NCI-H1930 (cell line): ENCODE data around the gene ZNF296.
"Not testable (repeated sequence)": the region's sequence is repeated elsewhere in the genome, so short reads cannot be mapped to it uniquely, and the experiment has no call there.

Source experiments
- DNase-seq, 2 experiments: peaks; one replicate each; lab custom pipeline; 2025; lab: John Stamatoyannopoulos, UW

ZNF296 gene

DNA sequence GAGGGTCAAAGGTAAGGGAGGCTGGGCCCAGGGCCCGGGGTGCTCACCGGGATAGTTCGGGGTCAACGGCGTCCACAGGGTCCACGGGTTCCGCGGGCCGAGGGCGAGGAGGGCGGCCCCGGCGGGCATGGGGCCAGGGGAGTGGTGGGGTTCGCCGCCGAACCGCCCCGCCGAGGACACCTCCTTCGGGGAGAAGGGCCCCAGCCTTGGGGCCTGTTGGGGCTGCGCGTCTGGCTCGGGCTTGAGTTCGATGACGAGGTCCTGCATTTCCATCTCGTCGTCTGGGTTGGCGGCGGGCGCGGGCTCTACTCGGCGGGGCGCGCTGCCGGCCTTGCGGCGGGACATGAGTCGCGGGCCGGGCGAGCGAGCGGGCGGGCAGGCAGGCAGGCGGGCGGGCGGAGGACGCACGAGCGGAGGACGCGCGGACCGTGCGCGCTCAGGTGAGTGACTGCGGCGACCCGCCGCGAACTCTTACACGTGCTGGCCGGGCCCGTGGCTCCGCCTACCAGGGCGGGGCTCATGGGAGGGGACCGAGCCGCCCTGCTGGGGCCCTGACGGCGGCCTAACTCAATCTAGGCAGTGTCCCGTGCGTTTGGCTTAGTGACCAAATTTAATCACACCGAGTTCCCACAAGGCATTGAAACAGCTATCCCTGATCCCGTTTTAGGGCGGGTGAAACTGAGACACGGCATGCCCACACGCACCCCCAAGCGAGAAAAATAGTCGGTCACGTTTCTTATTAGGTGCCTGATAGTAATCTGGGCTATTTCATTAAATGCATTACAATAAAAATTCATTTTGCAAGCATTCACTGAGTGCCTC is at the start of gene ZNF296:
ZNF296 (minus strand) TSS at position 450 of the 822 bp plus-strand sequence; CDS start at position 345, 105 bp downstream.
- DNase-seq = peak; percentile 70 to 83

DNA sequence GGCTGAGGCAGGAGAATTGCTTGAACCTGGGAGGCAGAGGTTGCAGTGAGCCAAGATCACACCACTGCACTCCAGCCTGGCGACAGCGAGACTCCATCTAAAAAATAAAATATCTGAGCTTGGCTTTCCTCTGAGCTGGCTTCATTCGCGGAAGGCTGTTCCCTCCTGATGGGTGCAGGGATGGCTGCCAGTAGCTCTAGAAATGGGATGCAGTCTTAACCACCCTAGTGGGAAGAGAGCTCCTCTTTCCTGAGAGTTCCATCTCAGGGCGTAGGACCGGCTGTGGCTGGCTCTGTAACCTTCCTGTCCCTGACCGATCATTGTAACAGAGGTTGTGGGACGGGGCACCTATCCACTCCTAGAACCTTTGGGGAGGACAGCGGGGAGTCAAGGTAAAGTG is 49.1 kb upstream of the ZNF296 start:
- no peak for DNase-seq

DNA sequence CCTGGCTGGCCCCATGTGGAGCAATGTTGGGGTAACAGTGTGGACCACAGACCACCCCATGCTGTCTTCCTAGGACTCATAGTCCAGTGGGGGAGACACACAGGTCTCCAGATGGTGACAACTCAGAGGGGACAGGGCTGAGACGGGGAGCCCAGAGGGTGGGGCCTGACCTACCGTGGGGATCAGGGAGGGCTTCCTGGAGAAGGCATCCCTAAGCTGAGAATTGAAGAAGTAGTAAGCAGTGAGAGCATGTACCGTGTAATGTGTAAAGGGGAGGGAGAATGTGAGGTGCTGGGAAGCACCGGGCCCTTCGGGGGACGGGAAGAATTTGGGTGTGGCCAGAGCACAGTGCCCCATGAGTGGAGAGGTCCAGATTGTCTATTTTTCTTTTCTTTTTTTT is 47.7 kb upstream of the ZNF296 start:
- DNase-seq = no peak

DNA sequence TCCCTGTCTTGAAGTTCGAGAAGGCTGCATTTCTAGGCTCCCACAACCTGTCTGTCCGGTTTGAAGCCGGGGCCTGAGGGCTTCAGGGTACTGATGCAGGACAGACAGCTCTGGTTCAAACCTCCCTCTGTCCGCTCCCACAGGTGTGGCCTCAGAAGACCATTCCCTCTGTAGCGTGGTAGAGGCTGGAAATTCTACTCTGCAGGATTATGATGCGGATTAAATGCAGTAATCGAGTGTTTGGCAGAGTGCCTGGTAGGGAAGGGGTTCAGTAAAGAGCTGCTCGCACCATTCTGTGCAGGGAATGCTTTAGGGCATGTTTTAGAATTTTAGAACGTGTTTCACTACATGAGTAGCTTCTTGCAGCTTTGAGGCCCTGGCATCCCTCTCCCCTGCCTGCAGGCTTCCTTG is 47.2 kb upstream of the ZNF296 start:
- no peak for DNase-seq

DNA sequence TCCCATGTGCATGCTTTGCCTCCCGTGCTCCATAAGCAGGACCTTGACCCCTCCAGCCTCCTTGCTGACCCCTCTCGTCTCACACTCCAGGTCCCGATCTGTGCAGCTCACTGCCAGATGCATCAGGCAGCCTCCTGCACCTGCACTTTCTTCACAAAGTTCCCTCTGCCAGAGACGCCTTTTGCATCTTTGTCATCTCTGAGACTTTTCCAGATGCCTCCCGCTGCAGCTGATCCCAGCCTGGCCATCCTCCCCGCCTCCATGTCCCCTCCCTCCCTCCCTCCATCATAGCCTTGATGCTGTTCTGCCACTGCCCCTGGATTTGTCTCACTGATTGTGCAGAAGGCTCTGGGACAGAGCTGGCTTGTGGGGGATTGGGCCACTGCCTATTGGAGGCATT is 46.6 kb upstream of the ZNF296 start:
- no peak for DNase-seq

DNA sequence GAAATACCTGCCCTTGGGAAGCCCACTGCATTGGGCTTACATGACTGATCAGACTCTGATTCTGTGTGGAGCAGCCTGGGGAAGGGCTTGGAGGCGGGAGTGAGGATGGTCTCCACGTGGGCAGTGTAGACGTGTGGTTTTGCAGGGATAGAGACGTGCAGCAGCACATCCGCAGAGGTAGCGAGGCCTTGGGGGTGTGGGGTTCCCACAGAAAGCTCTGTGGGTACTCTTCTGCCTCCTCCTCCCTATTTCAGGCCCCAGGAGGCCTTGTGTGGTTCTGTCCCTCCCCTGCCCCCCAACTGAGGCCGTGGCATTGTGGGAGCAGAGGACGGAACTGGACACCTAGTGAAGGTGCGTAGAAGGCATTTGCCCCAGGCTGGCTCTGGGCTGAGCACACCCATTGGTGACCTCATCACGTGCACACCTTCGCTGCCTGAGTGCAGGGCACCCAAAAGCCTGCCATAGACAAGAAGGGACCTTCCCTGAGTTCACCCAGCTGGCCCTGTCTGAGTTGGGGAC is 45.6 kb upstream of the ZNF296 start:
- DNase-seq = no peak

DNA sequence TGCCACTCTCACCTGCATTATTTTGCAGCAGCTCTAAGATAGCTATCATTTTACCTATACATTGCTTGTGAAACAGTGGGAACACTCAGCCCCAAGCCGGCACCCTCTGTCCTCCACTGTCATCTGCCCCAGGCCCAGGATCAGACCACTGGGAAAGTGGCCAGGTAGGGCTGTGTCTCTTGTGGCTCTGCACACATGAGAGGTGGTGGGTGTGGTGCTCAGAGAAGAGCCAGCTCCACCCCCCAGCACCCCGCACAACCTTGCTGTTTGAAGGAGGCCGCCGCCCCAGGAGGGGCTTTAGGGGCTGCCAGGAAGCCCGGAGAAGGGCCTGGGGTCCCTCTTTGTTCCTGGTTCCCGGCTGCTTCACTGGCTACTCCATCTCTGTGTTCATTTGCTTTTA is 43.3 kb upstream of the ZNF296 start:
- no peak for DNase-seq

DNA sequence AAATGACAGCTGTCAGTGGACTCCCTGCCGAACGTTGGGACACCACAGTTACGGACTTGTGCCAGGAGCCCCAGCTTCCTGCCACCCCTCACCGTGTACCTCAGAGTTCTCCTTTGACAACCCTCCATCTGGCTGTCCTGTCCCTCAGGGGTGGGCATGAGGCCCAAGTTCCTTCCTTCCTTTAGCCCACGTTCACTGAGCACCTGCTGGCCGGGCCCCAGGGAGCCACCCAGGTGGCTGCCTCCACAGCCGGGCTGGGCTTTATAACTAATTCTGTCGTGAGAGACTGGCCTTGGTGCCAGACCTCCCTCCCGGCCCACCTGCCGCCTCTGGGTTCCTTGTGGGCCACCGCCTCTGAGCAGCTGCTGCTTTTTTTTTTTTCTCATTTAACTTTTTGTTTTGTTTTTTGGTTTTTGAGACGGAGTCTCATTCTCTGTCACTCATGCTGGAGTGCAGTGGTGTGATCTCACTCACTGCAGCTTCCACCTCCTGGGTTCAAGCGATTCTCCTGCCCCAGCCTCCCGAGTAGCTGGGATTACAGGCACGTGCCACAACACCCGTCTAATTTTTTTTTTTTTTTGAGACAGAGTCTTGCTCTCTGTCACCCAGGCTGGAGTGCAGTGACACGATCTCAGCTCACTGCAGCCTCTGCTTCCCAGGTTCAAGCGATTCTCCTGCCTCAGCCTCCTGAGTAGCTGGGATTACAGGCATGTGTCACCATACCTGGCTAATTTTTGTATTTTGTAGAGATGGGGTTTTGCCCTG is 42.5 kb upstream of the ZNF296 start:
- DNase-seq = not testable (repeated sequence)

DNA sequence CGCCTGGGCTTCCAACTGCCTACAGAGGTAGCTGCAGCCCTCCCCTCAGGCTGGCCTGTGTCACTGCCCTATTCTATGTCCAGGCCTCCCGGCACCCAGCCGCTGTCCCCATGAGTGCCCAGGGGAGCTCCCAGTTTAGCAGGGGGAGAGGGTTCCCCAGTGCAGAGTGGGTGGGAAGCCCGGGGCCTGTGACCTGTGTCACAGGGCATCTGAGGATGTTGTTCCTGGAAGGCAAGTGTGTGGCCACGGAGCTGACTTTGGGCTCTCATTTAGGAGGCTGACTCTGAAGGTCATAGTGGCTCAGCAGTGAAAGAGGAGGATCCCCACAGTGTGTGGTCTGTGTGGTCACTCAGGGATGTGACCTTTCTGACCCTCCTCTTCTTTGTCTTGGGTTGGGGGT is 41.8 kb upstream of the ZNF296 start:
- DNase-seq = no peak

DNA sequence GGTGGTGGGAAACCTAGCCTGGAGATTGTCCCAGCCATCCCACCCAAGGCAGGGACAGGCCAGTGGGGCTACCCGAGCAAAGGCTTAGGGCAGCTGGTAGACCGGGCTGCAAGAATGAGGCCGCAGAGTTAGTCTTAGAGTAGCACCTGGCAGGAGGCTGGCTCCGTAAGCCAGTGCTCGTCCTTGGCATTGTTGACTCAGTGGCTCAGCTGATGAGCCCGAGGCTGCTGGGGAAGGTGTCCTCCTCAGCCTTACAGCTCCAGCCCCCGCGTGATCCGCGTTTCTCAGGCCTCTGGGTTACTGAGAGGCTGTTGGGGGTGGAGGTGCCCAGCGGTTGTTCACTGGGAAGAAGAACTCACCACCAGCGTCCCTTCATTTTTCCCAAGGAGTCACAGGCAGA is 41.4 kb upstream of the ZNF296 start:
- no peak for DNase-seq

DNA sequence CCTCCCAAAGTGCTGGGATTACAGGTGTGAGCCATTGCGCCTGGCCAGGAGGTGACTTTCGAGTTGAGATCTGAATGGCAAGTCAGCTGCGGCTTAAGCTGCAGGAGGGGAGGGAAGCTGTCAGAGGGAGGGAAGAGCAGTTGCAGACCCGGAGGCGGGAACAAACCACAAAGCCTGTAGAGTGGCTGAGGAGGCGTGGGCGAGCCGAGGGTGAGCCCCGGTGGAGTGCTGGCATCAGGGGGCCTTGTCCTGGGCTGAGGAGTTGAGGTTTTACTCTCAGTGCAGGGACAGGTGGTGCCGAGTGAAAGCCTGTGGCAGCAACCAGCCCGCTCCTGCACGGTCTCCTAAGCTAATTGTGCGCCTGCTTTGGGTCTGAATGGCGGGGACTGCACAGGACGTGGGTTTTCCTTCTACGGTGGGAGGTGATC is 40.9 kb upstream of the ZNF296 start:
- DNase-seq = no peak

DNA sequence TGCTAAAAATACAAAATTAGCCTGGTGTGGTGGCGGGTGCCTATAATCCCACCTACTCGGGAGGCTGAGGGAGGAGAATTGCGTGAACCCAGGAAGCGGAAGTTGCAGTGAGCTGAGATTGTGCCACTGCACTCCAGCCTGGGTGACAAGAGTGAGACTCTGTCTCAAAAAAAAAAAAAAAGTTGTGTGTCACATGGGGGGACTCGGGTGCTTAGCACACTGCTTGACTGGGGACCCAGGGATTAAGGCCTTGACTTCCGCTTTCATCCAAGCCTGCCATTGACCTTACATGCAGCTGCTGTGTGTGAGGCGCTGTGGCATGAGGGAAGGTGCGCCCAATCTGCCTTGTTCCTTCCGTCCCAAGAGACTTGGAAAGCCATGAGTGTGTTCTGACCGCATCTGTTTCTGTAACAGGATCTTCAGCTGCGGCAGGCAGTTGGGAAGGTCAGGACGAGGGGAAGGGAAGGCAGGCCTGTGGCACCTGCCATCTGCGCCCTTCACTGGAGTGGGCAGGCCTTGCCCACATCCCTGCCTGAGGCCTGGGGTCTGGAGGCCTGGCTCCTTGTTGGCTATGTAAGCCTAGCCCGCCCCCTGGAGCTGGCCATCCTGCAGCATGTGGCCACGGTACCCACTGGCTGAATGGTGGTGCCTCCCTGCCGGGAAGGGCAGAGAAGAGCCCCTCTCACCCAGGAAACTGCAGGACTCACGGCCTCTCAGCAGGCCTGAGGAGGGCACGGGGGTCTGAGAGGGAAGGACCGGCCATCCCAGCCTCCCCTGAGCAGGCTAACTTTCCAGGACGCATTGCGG is 39.7 kb upstream of the ZNF296 start:
- DNase-seq = no peak

DNA sequence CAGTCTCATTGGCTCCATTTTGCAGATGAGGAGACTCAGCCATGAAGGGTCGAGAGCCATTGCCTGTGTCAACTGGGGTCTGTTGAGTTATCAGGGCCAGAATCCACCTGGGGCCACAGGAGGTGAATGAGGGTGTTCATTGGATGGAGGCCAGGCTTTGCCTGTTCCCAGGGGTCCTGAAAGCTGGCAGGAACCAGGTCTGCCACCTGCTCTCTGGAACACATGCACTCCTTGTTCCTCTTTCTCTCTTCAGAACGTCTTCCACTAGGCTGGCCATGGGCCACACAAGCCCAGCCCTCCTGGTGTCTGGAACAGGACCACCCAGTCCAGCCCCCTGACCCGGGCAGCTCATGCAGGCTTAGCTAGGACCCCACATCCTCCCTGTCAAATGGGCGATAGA is 37.8 kb upstream of the ZNF296 start:
- no peak for DNase-seq

DNA sequence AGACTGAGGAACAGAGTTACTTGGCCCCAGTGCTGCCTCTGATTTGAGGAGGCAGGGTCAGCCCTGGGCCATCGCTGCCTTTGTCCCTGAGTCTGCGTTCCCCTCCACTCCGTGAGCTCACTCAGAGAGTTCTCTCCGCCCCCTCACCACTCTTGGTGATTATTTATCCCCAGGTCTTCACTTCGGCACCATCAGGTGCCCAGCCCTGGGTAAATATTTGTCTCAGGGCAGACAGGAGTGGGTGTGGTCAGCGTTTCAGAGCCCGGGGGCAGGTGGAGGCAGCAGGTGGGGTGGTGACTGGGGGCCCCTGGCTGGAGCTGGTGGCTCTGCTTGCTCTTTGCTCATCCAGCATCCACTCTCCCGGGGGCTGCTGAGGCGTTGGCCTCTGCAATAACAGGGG is 37.4 kb upstream of the ZNF296 start:
- peak in 1 of 2 experiments; percentile 32 for DNase-seq

DNA sequence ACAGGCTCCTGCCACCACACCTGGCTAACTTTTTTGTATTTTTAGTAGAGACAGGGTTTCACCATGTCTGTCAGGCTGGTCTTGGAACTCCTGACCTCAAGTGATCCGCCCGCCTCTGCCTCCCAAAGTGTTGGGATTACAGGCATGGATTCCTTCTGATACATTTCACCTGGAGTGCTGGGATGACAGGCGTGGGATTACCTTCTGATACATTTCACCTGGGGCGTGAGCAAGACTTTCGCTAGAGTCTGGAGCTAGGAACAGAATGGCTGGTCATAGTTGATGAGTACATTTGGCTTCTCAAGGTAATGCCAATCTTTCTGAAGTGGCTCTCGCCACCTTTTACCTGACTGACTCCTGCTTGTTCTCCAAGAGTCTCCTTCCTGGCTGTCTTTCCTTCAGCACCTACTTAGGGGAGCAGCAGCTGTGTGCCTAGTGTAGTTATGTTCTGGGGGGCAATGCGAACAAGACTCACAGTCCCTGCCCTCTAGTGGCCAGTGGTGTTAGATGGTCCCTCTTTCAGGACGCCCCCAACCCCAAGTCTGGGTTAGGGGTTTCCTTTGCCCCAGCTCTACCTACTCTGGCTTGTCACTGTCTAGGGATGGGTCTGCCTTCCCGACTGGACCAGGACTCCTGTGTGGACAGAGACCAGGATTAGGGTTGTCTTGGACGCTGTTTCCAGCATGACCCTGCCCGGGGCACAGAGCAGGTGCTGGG is 36.0 kb upstream of the ZNF296 start:
- no peak for DNase-seq

DNA sequence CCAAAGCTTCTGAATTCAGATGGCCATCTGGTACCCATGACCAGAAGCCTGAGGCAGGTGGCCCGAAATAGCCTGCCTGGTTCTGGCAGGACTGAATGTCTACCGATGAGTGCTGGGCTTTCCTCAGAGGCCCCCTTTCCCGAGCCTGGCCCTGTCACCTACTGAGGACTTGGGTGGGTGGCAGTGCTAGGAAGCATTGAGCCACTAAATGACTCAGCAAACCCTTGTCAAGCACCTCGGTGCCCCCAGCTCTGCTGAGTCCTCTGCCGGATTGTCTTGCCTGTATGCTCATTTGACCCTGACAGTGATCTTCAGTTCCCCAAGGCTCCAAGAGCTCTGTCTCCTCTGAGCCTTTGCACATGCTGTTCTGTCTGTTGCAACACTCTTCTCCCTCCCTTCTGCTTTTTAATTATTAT is 34.6 kb upstream of the ZNF296 start:
- no peak for DNase-seq

DNA sequence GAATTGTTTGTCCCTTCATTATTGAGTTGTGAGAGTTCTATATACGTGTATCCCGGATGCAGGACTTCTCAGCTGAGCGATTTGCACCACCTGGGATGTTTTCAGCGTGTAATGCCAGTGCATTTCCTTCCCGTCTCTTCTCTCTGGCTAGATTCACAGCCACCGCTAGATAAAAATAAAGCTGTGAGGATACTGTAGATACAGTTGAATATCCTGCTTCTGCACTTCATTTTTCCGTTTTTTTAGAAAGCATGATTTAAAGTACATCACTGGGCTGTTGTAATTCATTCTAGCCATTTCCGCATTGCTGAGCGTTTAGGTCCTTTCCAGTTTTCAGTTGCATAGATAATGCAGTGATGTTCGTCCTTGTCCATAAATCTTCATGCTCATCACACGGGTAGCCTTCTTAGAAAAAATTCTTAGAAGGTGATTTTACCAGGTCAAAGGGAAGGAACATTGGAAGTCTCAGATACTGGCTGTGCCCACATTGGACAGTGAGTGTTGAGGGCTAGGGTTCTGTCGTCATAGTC is 31.4 kb upstream of the ZNF296 start:
- DNase-seq = no peak

DNA sequence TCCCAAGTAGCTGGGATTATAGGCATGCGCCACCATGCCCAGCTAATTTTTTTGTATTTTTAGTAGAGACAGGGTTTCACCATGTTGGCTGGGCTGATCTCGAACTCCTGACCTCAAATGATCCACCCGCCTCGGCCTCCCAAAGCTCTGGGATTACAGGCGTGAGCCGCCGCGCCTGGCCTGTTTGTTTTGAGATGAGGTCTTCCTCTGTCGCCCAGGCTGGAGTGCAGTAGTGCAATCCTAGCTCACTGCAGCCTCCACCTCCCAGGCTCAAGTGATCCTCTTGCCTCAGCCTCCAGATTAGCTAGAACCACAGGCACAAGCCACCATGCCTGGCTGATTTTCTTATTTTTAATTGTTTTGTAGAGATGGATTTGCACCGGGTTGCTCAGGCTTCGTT is 30.1 kb upstream of the ZNF296 start:
- not testable (repeated sequence) for DNase-seq

DNA sequence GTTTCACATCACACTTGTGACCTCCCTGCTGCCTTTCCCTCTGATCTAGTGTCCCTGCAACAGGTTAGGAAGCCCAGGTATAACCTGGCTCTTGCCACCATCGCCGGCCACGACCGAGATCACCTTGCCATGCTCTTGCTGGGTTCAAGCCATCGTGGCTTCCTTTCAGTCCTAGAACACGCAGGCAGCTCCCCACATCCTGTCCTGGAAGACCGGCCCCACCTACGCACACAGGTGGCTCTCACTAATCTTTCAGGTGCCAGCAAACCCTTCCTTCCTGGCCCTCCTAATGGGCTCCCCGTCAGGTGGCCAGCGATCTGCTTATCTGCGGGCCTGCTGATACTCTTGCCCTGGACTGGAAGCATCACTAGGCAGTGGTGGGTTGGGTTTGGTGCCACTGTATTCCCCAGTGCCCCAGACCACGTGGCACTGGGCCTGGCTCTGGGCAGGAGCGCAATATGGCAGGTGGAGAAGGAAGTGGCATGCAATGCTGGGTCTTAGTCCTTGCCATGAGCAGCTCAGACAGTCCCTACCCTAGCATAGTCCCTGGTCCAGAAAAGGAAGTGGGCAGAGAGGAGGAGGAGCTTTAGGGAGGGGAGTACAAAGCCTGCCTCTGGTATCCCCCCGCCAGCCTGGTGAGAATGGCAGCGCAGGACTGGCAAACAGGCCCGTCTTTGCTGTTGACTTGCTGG is 28.5 kb upstream of the ZNF296 start:
- DNase-seq = no peak

DNA sequence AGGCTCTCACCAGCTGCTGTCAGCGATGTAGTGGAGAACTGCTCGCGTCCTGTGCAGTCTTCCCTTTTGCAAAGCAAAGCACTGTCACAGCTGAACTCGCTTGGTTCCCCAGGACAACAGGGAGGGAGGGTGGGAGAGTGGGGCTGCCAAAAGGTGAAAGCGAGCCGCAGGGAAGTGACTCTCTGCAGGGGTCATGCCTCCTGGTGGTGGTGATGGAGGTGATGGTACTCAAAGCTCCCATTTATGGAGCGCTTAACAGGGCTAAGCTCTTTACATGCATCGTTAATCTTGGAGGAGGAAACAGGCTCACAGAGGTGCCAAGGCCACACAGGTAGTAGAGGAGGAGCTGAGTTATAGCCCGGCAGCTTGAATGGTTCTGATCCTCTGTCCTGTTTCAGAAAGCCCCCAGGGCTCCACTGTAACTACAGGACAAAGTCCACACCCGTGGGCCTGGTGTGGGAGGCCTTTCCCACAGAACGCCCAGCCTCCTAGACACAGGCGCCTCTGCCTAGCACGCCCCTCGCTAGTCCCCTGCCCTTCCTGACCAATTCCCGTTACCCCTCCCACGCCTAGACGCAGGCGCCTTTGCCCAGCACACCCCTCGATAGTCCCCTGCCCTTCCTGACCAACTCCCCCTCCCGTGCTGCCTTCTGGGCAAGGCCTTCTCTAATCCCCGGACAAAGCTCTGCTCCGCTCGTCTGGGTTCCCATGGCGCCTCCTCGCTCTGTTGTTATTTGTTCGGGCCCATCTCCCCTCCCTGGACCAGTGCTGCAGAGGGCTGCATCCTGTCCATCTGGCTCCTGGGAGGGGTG is 27.4 kb upstream of the ZNF296 start:
- no peak for DNase-seq
